ENCODE results near the gene OCA2.

The OCA2 gene

DNA sequence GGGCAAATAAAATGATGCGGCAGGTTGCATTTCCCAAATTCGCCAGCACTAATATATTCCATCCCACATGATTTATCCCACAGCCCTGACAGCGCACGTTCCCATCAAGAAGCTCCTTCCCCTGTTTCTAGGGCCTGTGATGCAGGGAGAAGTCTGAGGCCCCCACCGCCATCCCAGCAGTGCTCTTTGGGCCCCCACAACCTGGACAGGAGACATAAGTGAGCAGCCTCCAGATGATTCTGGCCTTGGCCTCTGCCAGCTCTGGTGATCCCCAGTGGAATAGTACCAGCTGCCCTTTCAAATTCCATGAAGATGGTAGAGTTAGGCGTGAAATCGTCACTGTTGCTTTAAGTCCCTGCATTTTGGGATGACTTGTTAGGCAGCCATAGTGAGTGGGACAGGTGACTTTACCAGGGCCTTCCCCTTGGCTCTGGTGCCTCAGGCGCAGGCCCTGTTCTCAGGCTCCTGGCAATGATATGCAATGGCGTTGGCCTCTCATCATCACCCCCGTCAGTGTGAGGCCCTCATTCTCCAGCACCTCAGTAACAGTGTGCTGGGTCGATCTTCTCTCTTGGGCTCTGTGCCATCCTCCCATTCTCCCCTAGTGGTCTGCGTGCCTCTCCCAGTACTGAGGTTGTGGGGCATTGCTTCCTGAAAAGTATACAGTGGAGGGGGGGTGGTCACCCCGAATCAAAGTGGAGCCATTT lies 263.7 kb downstream of the OCA2 start:
- DNase-seq: no peak

DNA sequence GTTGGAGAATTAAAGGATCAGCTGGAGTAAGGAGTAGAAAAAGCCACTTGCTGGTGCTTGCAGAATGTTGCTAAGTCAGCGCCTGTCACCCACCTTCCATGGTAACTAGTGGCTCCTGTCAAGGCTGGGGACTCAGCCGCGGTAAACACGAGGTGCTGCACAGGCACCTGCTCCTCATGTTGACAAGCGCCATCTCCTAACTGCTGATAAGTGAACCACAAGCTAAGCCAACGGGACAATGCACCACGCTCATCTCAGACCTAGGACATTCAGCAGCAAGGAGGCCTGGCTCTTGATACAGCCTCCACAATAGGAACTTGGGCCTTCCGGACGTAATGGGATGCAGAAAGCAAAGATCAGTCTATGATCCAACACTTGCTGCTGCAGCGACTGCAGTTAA lies 264.4 kb downstream of the OCA2 start:
- no peak for DNase-seq

DNA sequence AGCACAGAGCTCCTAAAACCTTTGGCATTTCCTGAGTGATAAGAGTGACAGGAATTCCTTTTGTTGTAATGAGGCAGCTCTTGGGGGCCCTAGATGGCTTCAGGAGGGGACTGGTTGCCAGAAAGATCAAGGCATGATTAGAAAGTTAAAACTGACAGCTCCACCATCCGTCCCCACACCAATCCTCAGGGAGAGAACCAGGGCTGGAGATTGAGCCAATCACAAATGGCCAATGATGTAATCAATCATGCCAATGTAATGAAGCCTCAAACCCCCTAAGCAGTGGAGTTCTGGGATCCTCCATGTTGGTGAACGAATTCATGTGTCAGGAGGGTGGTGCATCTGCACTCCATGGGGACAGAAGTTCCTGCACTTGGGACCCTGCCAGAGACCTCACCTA lies 265.1 kb downstream of the OCA2 start:
- DNase-seq: no peak

DNA sequence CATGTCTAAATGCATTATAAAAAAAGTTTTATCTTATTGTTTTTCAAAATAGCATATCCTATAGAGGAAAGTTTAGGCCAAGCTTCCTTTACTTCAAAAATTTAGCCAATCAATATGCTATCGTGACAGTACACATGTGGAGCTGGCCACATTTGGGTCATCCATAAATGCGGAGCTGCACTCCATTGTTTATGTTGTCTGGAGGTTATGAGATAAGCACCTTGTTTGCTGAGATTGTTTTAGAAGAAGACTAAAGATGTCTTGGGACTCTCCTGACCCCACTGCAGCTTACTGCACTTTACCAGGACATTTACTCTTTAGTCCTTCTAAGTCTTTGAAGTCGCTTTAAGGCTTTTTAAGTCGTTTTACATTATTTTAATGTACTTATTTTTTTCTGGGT lies 265.9 kb downstream of the OCA2 start:
- DNase-seq: no peak

DNA sequence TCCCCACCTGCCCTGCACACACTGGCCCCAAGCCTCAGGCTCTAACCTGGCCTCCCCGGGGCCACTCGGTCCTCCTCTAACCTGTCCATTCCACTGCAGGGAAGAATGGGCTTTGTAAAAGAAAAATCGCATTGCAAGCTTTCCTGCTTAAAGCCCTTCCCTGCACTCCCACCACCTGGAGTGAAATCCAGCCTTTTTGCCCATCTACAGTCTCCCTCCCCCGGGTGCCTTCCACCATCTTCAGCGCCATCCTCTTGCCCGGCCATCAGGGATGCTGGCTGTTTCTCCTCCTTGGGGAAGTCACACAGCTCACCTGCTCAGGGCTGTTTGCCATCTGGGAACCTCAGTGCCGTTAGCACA lies 266.9 kb downstream of the OCA2 start:
- DNase-seq: no peak

DNA sequence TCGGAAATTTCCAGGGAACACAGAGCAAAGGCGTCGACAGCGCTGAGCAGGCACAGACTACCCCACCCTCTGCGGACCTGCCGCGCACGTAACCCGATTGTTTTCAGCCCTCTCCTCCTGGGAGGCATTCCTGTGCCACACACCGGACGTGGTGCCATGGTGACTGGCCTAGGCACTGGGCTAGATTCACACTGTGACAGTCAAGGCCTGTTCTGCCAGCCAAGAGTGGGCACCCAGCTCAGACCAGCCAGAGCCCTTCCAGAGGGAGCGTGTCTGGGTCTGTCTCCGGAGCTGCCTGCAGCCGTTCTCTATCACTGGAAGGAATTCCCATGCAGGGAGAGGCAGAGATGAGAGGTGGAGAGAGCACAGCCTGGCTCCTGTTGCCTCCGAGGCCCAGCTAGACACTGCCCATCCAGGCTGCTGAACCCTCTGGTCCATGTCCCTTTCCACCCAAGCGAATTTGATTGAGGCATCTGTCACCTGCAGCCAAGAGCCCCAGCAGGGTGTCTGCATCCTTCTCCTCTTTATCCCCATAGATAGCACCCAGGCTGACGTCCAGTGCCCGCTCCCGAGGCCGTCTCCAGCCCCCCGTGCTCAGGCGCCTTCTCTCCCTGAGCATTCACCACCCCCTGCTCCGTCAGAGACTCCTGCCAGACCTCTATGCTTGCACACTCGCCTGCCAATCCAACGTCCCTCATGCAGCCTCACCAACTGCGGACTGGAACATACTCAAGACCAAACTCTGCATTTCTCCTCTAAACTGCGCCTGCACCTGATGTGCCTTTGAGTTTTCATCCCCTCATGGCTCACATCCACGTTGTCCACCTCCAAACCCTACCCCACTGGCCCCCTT lies 267.5 kb downstream of the OCA2 start:
- DNase-seq: no peak

DNA sequence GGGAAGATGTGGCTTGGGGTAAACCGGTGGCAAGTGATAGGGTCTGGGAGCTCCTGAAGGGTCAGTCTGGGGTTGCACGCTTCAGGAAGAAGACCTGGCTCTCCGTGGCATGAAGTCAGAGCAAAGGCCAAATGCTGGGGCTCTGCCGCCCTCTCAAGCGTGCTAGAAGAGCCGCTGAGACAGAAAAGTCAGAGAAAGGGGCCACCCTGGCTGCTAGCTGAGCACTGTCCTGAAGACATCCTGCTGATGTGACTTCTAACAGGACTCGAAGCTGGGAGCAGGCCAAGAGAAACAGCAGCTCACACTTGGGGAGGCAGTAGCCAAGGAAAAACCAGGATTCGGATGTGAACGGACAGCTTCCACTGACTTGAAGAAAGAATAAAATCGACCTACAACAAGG lies 270.4 kb downstream of the OCA2 start:
- no peak for DNase-seq

DNA sequence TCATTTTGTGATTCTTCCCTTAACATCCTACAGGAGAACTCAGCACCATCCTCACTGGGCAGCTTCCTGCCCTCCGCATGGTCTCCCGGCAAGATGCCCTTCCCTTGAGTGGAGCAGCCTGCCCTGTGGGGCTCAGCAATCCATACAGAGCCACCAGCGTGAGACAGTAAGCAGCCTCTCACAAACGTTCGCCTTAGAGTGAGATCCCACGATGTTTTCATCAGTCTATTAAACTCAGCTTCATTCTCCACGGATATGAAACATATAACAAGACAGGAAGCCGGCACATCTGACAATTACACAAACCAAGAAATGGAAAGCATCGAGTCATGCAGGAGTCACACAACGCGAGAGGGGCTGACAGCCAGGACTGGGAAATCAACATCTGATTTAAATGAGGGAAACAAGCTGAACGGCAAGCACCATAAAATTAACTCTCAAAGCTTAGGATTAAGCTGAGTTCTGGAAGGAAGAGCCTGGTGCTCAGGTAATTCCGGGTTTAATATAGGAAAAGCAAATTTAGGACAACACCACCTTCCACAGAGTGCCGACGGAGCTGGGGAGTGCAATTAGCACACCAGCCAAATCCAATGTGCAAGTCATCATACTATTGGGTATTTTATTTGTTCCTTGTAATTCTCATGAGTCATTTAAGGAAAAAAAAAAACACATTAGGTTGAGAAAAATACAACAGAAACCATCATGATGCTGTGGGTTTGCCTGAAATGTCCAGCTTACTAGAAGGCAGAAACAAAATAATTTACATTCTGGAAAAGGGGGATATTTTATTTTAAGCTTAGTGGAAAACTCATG lies 272.0 kb downstream of the OCA2 start:
- no peak for DNase-seq

DNA sequence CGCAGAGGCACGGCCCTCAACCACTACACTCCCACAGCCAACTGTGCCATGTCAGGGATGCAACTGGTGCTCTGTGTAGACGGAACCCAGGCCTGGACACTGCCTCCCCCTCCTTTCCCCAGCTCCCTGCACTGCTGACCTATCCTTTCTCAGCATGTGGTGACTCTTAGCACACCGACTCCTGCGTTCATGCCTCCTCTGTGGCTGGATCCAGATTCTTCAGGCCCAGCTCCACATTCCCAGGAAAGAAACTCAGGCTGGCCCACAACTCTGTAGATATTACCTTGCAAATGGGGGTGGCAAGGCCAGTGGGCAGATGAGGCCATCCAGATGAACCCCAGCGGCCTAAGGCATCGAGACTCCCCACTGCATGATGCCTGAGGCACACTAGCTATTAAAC lies 272.7 kb downstream of the OCA2 start:
- DNase-seq: no peak

DNA sequence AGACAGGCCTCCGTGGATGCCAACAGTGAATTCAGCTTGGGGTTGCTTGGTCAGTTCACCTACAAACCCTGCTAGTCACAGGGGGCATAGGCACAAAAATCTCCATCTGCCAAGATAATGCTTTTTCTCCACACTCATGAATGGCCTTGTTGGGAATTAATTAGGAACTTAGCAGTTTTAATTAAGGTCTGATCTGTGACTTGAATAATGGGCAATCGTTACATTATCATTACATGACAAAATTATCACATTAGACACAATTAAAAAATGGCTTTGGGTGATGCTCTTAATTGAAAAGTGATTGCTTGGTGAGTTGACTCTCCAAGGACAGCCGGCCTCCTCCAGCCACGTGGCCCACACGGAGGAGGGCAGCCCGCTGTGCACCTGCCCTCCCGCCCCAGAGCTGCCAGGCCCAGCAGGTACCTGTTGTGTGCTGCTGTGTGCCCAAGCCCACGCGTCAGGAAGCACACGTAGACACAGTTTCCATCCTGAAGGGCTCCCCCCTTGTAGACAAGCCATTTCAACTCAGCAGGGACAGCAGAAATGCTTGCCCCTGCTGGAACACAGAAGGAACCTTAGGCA lies 274.2 kb downstream of the OCA2 start:
- no peak for DNase-seq

DNA sequence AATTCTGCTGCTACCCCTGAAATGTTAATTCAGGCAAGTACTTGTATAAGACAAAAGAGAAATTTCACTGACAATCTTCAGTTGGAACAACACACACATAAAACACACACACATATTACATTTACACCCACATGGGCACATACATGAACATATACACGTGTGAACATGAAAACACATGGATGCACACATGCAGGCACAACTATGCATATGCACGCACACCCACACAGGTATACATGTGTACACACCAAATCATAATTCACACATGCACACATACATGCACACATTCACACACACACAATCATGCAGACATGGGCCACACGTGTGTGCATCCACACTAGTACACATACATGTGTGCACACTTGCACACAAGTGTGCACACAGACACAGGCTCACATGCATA lies 277.8 kb downstream of the OCA2 start:
- DNase-seq: no peak

DNA sequence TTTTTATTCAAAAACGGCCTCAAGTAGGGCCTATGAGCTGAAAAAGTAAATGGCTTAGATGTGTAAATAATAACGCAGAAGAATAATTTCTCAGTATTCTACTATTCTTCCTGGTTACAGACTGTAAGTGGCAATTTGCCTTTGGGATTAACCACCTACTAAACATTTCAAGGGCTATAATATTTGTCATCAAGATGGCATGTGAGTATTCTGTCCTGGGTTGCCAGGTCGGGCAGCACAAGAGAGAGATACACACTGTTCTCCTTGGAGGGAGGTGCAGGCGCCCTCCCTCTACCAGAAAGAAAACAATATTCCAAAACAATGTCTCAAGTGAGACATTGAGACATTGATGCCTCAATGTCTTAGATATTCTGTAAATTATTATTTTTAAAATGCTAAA lies 278.4 kb downstream of the OCA2 start:
- DNase-seq: no peak

DNA sequence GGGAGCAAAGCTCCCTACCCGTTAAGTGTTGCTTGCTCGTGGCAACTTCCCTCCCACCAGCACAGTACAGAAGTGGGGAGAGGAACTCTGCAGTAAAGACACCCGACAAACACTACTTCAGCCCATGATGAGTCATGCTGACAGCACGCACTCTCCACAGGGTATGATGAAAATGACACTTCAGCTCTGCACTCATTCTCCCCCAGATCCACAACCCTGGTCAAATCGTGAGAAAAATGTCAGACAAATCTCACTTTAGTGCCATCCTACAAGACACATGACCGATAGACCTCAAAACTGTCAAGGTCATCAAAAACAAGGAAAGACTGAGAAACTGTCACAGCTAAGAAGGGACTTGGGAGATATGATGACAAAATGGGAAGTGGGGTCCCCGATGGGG lies 278.9 kb downstream of the OCA2 start:
- DNase-seq: no peak

DNA sequence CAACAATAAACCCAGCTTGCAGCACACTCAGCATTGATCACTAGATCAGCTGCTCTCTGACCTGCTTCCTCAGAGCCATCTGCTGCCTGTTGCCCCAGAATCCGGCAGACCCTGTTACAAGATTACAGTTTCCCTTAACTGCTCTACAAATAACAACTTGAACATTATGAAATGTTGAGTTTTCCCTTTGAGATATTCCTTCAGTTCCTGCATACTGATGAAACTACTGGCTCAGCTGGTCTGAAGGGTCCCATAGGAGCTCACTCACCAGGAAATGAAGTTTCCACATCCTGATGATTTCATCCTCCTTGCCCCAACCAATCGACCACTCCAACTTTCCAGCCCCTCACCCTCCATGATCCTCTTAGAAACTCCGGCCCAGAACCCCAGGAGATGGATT lies 281.9 kb downstream of the OCA2 start:
- DNase-seq: no peak

DNA sequence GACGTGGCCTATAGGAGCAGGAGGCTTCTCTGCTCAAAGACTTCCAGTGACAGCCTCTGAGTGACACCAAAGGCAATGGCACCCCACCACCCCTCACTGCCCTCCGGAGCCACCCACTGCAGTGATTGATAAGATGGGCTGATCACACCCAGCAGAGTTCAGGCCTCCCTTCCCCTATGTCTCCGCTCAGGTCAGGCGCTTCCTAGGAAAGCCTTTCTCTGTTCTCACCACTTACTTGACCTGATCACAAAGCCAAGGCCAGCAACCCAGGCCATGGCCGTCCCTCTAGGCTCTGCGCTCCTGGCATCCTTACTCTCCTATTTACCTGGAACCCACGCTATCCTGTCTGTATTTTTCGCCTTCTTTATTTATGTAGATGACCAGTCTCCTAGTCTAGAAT lies 282.3 kb downstream of the OCA2 start:
- no peak for DNase-seq

DNA sequence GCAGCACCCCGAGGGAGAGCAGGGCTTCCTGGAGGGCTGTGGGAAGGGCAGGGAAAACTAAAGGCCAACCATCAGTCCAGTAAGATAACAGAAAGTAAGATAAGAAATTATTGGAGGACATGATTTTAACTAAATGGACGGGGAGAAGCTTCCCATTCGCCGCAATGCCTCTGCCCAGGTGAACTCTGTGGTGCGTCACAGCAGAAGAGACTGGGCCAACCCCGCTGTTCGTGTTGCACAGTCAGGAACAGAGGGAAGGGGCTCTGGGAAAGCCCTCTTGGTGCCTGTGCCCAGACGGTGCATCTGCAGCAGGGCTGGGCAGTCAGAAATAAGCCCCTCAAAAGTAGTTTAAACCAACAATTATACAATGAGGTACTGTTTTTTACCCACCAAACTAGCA lies 284.1 kb downstream of the OCA2 start:
- DNase-seq: no peak

DNA sequence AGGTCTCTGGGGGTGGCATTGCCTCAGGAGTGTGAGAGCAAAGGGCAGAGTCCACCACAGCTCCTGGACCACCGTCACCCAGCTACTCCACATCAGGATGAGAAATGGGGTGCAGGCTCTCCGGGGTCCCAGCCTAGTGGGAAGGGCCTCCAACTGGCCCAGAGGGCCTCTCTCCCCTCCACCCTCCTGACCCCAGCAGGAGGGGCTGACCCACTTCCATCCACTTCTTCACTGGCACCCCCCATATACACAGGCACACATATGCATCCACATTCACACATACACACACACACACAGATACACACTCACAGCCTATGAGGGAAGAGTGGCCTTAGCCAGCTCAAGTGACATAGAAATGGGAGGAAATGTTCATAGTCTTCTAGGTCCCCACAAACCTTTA lies 286.0 kb downstream of the OCA2 start:
- DNase-seq: no peak

DNA sequence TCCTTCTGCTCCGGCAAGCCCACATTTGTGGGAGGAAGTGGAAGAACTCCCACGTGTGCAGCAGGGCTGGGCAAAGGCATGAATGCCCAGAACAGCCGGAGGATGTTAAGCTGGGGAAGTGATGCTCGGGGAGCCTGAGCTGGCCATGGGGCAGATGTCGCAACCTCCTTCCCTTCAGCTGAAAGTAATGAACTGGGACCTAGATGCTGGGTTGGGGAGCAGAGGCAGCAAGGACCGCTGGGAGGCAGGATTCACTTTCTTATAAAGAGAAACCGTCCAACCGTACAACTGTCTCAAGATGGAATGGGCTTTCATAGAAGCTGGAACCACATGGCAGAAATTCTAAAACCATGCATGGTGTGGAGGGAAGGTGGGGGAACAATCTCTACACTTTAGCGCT lies 290.9 kb downstream of the OCA2 start:
- DNase-seq: no peak

DNA sequence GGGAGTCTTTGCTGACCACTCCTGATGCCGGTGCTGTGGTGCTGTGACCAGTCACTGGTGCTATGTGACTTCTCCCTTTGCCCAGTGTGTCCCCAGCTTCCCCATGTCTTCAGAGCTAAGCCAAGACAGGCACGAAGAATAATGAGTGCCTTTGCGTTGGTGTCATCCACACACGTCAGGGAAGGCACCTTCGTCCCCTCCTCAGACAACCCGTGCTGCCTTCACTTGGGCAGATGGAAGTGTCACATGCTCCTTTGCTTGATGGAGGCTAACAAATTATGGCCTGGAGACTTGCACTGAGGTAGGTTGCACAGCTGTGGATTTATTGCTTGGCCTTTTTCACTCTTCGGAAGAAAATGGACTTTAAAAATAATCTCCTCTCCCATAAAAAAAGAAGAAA lies 291.8 kb downstream of the OCA2 start:
- DNase-seq: no peak

DNA sequence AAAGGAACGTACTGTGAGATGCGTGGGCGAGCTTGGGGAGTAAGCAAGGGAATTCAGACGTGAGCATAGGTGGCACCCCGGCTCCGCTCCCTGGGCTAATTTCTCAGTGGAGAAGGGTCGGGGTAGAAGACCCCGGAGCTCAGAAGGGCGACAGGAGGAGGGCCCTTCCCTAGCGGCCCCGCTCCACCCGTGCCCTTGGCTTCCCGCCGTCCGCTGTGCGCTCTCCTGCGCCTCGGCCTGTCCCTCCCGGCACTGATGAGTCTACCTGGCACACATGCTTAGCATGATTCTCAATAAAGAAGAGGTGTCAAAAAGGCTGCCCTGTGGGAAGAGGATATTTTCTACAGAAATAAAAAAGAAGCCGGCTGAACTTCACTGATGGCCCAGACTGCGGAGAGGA lies 292.7 kb downstream of the OCA2 start:
- no peak for DNase-seq

DNA sequence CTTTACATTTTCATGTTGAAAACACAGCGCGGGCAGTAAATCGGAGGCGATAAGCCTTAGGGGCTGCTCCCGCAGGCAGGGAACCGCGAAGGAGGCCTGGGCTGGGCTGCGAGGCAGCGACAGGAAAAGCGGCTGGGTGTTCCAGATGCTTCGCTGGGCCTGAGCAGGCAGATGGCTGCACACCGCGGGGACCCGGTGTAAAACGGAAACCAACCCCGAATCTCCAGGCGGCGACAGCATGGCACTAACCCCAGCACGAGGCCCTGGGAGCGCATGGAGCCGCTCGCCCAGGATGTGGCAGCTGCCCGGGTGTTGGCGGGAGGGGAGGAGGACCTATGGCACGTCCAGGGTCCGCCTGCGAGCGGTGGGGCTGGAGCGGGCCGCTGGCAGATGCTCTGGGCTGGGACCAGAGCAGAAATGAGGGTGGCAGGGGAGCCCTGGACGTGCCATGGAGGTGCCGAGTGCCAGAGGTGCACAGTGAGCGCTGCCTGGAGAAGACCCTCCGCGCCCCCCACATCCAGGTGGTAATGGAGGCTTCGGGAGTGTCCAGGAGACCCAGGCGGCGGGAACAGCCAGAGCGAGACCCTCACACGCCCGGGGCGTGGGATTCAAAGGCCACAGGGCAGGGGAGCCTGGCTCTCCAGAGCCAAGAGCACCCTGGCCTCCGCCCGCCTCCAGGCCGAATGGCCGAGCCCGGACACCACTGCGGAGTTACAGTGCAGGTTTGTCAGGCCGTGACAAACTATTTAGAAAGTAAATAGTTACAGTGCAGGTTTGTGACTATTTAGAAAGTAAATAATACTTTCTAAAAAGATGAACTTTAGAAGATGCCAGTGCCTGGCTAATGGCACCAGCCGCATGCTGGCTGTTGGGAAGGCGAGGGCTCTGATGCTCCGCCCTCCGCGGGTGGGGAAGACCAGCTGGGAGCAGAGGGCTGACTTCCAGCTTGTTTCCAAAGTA lies 293.6 kb downstream of the OCA2 start:
- no peak for DNase-seq

DNA sequence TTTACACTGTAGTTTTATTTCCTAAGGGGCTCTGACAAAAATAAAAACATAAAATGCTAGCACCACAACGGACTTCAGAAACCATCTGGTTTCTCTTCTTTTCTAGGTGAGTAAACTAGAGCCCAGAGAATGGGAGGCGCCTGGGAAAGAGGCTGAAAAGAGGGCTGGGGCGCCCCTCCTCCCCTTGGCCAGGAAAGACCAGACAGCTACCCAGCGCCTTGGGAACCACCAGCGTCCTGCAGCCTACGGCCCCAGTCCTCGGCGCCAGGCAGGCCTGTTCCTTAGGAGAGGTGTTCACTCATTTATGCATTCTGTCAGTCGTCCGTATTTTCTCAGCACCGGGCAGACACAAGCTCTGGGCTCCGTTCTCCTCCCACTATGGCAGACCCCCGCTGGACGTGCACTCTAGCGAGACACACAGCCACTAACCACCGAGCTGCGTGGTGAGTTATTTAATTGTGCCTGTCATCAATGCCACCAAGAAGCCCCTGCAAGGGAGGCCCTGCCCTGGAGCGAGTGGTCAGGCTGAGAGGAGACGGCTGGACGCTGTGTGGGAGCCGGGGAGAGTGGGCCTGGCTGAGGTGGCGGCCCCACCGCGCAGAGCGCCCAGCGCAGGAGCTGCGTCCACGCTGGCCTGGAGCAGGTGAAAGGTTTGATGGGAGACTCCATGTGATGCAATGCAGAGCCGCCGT lies 294.4 kb downstream of the OCA2 start:
- no peak for DNase-seq

All from suppressor macrophage treated with lipopolysaccharide for 4 hours (primary cell).